ENCODE measurements around the gene VPS13A.
A peak's percentile ranks its signal among the peaks of the same experiment; 100 is the strongest.

The VPS13A gene

DNA sequence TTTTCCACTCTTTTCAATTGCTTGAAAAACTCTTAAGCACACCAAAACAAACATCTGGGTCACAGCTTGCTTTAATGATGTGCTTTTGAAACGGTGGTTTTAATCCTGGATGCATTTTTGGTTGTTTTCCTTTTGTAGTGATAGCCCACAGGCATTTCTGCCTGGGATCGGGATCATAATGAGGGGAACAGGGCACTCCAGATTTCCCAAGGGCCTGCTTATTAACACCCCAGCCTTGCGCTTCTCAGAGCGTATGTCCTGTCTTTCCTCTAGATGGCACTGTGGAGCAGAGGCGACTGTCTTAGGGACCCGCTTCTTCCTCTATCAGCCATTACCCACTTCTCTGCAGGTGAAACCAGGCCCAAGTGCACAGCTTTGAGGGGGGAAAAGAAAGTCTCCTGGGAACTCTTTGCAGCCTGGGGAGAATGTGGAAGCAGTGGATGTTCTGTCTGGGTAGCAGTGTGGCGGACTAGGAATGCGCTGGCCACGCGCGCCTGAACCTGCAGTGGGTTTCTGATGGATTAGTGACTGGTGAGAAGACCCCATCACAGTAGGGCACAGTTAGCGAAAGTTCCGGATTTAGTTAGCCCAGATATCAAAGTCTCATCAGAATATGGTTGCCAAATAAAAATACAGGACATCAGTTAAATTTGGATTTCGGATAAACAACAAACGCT is 280.7 kb downstream of the VPS13A start:
- peak; percentile 67 for DNase-seq
- Mint-ChIP-seq H3K27ac (no peak overlapping the region), H3K27me3 (no peaks in the 10 kb centered on the region), H3K9me3 (no peaks in the 10 kb centered on the region), H3K36me3 (ENCODE audit: low read depth) (no peaks in the 10 kb centered on the region), H3K4me3 (no peak overlapping the region), H3K4me1 (ENCODE audit: low read depth) (peaks cover 21% of the 10 kb centered on the region)

DNA sequence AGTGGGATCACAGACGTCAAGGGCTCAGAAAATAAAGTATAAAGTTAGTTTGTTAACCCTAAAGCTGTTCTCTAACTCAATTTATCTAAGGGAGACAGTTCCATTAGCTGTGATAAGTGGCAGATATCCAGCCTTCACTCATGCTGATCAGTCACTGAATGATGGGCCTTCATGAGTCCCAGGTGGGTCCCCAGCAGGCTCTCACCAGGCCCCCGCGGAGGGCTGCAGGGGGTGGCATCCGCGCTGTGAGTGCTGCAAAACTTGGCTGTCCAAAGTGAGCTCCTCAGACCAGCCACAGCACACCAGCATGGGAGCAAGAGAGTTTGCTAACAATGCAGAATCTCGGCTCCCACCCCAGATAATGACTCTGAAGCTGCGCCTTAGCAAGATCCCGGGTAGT is 283.6 kb downstream of the VPS13A start:
- no peak for DNase-seq
- peaks cover 10% of the 10 kb centered on the region for H3K4me1 Mint-ChIP-seq (ENCODE audit: low read depth)
- no peak overlapping the region for H3K4me3 Mint-ChIP-seq
- H3K27ac Mint-ChIP-seq, result no peak overlapping the region
- H3K36me3 Mint-ChIP-seq (ENCODE audit: low read depth), result no peaks in the 10 kb centered on the region
- no peaks in the 10 kb centered on the region for H3K27me3 Mint-ChIP-seq
- no peaks in the 10 kb centered on the region for H3K9me3 Mint-ChIP-seq

DNA sequence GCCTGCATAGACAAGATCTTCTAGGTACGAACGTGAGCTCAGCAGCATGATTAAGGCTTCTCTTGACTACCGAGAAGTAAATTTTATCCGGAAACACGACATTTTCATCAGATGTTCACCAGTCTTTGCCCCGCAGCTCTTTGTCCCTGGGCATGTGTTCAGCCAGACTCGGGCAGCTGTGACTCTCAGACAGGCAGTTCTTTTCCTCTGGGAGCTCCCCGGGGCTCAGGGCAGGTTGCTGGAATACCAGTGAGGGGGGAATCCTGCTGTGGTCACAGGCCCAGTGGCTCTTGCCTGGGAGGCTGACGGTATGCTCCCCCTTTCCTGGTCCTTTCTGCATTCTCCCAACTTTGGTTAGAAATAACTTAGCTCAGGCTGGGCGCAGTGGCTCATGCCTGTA is 284.7 kb downstream of the VPS13A start:
- Mint-ChIP-seq H3K27ac (no peak overlapping the region), H3K4me3 (no peak overlapping the region), H3K4me1 (ENCODE audit: low read depth) (peaks cover 8% of the 10 kb centered on the region), H3K9me3 (no peaks in the 10 kb centered on the region), H3K36me3 (ENCODE audit: low read depth) (no peaks in the 10 kb centered on the region), H3K27me3 (peaks cover 3% of the 10 kb centered on the region)
- DNase-seq, result no peak

DNA sequence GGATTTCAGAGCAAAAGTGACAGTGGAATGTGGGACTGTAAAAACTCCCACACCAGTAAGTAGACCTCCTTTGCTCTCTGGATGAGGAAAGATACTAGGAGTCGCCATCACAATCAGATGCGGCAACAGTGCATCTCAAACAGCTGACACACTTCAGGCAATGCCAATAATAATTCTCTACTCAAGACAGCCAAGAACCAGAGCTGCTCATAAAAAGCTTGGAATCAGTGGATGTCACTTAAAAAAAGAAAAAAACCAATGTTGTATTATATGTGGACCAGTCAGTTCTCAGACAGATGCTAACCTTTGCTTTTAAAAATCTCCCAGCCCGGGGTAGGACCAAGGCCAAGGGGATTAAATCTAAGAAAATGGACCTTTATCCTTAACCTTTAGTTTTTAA is 285.8 kb downstream of the VPS13A start:
- Mint-ChIP-seq H3K27ac (no peak overlapping the region), H3K4me1 (ENCODE audit: low read depth) (peaks cover 1% of the 10 kb centered on the region), H3K4me3 (no peak overlapping the region), H3K36me3 (ENCODE audit: low read depth) (no peaks in the 10 kb centered on the region), H3K27me3 (peaks cover 3% of the 10 kb centered on the region), H3K9me3 (no peaks in the 10 kb centered on the region)
- no peak for DNase-seq

DNA sequence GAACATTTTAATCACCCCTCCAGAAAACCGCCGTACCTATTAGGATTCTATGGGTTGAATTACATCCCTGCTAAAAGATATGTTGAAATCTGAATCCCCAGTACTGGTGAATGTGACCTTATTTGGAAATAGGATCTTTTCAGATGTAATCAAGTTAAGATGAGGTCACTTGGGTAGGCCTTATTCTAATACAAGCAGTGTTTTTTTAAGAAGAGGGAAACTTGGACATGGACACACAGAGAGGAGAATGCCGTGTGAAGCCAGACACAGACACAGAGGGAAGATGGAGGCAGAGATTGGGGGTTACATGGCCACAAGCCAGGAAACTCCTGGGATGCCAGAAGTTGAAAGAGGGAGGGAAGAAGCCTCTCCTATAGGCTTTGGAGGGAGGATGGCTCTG is 287.3 kb downstream of the VPS13A start:
- Mint-ChIP-seq H3K27ac (no peak overlapping the region), H3K36me3 (ENCODE audit: low read depth) (no peaks in the 10 kb centered on the region), H3K4me1 (ENCODE audit: low read depth) (no peaks in the 10 kb centered on the region), H3K27me3 (peaks cover 3% of the 10 kb centered on the region), H3K4me3 (no peak overlapping the region), H3K9me3 (no peaks in the 10 kb centered on the region)
- no peak for DNase-seq

DNA sequence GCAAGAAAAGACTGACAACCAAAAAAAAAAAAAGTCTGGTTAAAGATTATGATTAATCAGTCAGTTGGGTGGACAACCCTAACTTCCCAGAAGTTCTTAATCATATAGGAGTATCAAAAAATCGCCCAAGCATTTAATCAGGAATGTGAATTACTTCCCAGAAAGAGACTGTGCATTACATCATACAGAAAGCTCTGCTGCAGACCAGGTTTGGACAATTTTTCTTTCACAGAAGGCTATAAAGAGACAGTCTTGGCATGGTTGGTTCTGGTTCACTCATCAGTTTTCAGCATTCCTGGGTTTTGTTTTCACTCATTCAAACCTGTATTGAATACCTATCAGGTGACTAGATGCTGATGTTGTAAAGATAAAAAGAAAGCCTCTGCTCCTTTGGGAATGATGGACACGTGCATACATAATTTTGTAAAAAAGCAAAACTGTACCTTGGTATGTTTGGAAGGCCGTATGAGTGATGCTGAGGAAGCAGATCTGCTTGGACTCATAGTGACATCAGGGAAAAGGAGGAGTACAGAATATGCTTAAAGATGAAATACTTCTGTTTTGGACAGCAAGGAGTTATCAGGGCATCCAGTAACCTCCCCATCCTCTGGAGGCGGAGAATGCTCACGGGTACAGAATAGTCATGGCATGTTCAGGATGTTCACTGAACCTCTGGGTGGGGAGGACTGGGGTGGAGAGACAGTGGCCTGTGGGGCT is 292.3 kb downstream of the VPS13A start:
- Mint-ChIP-seq H3K9me3 (peaks cover 5% of the 10 kb centered on the region), H3K27me3 (peaks cover 3% of the 10 kb centered on the region), H3K36me3 (ENCODE audit: low read depth) (no peaks in the 10 kb centered on the region), H3K4me1 (ENCODE audit: low read depth) (no peaks in the 10 kb centered on the region), H3K4me3 (no peak overlapping the region), H3K27ac (no peak overlapping the region)
- no peak for DNase-seq

Measured in activated T-cell treated with anti-CD3 and anti-CD28 coated beads, Interleukin-2, amount 50 U/mL, for 24 hours (primary cell).